Thyroid gland (tissue), 4 donors: Measurements from ENCODE around the gene HACL1.

ENCODE experiments used
- POLR2A ChIP-seq, 2 donors: fragments of 450-650 bp; IDR thresholded peaks; one replicate each; pipeline ENCODE4 v1.6.1; 2017; ENCODE audit warnings: antibody characterized with exemption in 2 of 2, mild to moderate bottlenecking in 2 of 2, moderate library complexity in 1 of 2
- TF ChIP-seq, protein P1 (sequence below), 6 experiments: fragments of 200-600 bp in 3 of 6; fragments of 450-650 bp in 3 of 6; sonication (generic) in 3 of 6; IDR thresholded peaks; one replicate each; pipeline ENCODE4 v1.5.1; 2016 to 2019; ENCODE audit warnings: antibody characterized with exemption in 6 of 6, mild to moderate bottlenecking in 2 of 6, inconsistent platforms in 1 of 6, moderate library complexity in 1 of 6

DNA sequence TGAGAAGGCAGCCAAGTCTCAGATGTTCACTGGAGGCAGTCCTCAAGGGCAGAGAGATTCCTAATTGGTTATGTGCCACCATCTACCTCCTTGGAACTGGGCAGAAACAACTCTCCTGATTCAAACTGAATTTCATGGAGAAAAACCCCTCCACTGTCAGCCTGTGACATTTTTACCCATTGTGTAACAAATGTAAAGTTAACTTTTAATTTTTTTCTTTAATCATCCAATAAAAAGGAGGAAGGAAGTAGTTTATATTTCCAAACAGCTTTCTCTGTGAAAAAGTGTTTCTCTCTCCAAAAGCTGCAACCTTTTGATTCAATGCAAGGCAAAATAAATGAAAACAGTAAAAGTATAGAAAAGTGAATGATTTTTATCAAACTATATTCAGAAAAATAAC lies 79.4 kb downstream of the HACL1 start:
- TF ChIP-seq, protein P1, sequence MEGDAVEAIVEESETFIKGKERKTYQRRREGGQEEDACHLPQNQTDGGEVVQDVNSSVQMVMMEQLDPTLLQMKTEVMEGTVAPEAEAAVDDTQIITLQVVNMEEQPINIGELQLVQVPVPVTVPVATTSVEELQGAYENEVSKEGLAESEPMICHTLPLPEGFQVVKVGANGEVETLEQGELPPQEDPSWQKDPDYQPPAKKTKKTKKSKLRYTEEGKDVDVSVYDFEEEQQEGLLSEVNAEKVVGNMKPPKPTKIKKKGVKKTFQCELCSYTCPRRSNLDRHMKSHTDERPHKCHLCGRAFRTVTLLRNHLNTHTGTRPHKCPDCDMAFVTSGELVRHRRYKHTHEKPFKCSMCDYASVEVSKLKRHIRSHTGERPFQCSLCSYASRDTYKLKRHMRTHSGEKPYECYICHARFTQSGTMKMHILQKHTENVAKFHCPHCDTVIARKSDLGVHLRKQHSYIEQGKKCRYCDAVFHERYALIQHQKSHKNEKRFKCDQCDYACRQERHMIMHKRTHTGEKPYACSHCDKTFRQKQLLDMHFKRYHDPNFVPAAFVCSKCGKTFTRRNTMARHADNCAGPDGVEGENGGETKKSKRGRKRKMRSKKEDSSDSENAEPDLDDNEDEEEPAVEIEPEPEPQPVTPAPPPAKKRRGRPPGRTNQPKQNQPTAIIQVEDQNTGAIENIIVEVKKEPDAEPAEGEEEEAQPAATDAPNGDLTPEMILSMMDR (IDR thresholded peaks at IDR 0.05), result no peak
- TF ChIP-seq POLR2A (IDR thresholded peaks at IDR 0.05), result no peak
